ENCODE measurements around the gene RFC2.

Gene RFC2

DNA sequence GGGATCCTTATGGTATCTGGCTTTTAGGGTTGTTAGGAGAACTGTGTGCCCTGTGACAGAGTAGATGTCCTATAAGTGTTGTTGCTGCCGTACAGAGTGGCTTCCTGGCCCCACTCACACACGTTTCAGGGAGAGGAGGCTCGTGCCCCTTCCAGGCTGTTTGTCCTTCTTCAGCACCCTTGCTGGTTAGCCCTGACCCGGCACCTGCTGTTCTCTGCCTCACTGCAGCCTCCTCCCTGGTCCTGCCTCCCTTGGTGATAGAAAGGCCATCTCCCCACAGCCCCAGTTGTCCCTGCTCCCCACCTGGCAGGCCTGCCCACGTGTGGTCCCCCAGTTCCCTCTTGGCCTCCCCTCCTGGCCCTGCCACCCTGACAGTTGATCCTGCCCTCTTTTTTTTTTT is 37.3 kb upstream of the RFC2 start:
- H3K9ac ChIP-seq: no peak overlapping the region
- H3K27ac ChIP-seq: no peak overlapping the region
- H3K36me3 ChIP-seq (ENCODE audit: control insufficient read depth, insufficient read depth, low read length): no peaks in the 10 kb centered on the region
- TF ChIP-seq, protein P1, sequence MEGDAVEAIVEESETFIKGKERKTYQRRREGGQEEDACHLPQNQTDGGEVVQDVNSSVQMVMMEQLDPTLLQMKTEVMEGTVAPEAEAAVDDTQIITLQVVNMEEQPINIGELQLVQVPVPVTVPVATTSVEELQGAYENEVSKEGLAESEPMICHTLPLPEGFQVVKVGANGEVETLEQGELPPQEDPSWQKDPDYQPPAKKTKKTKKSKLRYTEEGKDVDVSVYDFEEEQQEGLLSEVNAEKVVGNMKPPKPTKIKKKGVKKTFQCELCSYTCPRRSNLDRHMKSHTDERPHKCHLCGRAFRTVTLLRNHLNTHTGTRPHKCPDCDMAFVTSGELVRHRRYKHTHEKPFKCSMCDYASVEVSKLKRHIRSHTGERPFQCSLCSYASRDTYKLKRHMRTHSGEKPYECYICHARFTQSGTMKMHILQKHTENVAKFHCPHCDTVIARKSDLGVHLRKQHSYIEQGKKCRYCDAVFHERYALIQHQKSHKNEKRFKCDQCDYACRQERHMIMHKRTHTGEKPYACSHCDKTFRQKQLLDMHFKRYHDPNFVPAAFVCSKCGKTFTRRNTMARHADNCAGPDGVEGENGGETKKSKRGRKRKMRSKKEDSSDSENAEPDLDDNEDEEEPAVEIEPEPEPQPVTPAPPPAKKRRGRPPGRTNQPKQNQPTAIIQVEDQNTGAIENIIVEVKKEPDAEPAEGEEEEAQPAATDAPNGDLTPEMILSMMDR (IDR thresholded peaks at IDR 0.05): no peak
- peaks cover 11% of the 10 kb centered on the region for H3K4me1 ChIP-seq
- H3K9me3 ChIP-seq (ENCODE audit: control insufficient read depth, low read length): no peaks in the 10 kb centered on the region
- peaks cover 22% of the 10 kb centered on the region for H3K79me2 ChIP-seq
- no peaks in the 10 kb centered on the region for H3K27me3 ChIP-seq (ENCODE audit: control insufficient read depth, insufficient read depth, low read length)
- H3K4me2 ChIP-seq (ENCODE audit: low read length): no peak overlapping the region
- H2AFZ ChIP-seq: no peak overlapping the region
- no peak overlapping the region for H3K4me3 ChIP-seq (ENCODE audit: low read depth, low read length)

- Histone ChIP-seq H3K4me2 (ENCODE audit: low read length) (no peak overlapping the region), H3K4me3 (ENCODE audit: low read depth, low read length) (no peak overlapping the region), H3K9me3 (ENCODE audit: control insufficient read depth, low read length) (no peaks in the 10 kb centered on the region), H3K36me3 (ENCODE audit: control insufficient read depth, insufficient read depth, low read length) (no peaks in the 10 kb centered on the region), H3K4me1 (peaks cover 11% of the 10 kb centered on the region), H3K27ac (no peak overlapping the region), H3K79me2 (peaks cover 22% of the 10 kb centered on the region), H2AFZ (no peak overlapping the region), H3K9ac (no peak overlapping the region), H3K27me3 (ENCODE audit: control insufficient read depth, insufficient read depth, low read length) (no peaks in the 10 kb centered on the region)
- TF ChIP-seq, protein P1 (IDR thresholded peaks at IDR 0.05): no peak
Measured at GRCh38 chr7:74290981-74291441, 36.8 kb upstream of the RFC2 start.

DNA sequence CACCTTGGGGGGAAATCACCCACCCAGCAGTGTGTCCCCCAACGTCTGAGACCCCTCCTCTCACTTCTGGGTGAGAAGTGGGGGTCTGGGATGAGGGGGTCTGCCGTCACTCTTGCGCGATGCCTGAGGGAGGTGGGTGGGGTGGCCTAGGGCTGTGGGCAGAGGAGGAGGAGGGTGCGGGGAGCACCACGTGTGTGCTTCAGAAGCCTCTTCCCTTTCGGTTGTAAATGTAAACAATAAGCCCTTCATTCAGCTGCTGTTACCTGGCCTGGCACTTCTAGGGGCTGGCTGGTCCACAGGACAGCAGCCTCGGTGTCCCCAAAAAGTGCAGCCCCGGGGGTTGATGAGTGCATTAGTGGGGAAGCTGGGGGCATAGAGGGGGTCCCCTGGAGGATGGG is 36.4 kb upstream of the RFC2 start:
- H3K4me3 ChIP-seq (ENCODE audit: low read depth, low read length): no peak overlapping the region
- H3K27ac ChIP-seq: no peak overlapping the region
- peaks cover 11% of the 10 kb centered on the region for H3K4me1 ChIP-seq
- TF ChIP-seq, protein P1 (IDR thresholded peaks at IDR 0.05): no peak
- H3K27me3 ChIP-seq (ENCODE audit: control insufficient read depth, insufficient read depth, low read length): no peaks in the 10 kb centered on the region
- peak overlapping the region; percentile 61 for H3K4me2 ChIP-seq (ENCODE audit: low read length)
- no peaks in the 10 kb centered on the region for H3K9me3 ChIP-seq (ENCODE audit: control insufficient read depth, low read length)
- H3K79me2 ChIP-seq: peaks cover 21% of the 10 kb centered on the region
- no peaks in the 10 kb centered on the region for H3K36me3 ChIP-seq (ENCODE audit: control insufficient read depth, insufficient read depth, low read length)
- no peak overlapping the region for H3K9ac ChIP-seq
- peak overlapping the region; percentile 91 for H2AFZ ChIP-seq

DNA sequence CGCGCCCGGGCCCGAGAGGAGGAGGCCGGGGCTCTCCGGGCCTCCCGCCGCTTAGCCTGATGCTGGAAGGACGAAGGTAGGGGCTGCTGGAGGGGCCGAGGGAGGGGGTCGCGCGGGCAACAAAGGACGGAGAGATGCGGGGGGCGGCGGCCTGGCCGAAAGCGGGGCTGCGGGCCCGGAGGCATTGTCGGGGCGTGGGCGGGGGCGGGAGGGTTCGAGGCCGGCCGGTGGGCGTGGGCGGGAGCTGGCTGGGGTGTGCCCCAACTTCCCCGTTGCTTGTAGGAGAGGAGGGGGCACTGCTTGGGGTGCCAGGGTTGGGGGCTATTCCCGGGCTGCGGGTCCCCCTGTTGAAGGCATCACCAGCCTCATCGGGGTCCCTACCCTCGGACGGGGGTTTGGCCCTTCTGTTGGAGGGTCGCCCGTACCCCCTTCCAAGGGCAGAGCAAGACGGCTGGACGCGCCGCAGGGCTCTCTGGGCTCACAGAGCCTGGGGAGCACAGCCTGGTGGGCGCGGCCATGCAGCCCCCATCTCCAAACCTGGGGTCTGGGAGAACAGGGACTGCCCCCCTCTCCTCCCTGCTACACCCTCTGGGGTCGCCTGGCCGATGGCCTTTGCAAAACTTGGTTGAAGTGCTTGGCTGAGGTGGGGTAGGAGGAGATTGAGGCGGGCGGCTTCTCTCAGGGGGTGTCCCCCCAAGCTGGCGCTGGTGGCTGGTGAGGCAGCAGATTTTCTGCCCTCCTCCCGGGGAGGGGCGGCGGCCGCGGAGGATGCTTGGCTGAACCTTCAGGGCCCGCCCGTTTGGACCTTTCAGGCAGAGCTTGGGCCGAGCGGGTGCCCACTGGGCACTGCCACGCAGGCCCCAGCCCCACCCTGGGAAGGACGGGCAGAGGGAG is 35.7 kb upstream of the RFC2 start:
- H3K4me3 ChIP-seq (ENCODE audit: low read depth, low read length): peak overlapping the region; percentile 46
- H3K27ac ChIP-seq: no peak overlapping the region
- TF ChIP-seq, protein P1 (IDR thresholded peaks at IDR 0.05): no peak
- H3K4me2 ChIP-seq (ENCODE audit: low read length): peak overlapping the region; percentile 61
- peak overlapping the region; percentile 91 for H2AFZ ChIP-seq
- no peak overlapping the region for H3K9ac ChIP-seq
- H3K9me3 ChIP-seq (ENCODE audit: control insufficient read depth, low read length): no peaks in the 10 kb centered on the region
- H3K27me3 ChIP-seq (ENCODE audit: control insufficient read depth, insufficient read depth, low read length): no peaks in the 10 kb centered on the region
- H3K79me2 ChIP-seq: peaks cover 19% of the 10 kb centered on the region
- H3K4me1 ChIP-seq: peaks cover 11% of the 10 kb centered on the region
- no peaks in the 10 kb centered on the region for H3K36me3 ChIP-seq (ENCODE audit: control insufficient read depth, insufficient read depth, low read length)
